Esophagus squamous epithelium (tissue), 4 donors: ENCODE data around the gene LGR4.

Source experiments
- CTCF ChIP-seq, 6 experiments: fragments of 450-650 bp in 4 of 6; fragments of 200-600 bp in 2 of 6; sonication (generic) in 2 of 6; IDR thresholded peaks; one replicate each; pipeline ENCODE4 v1.5.1; 2016 to 2019; ENCODE audit warnings: antibody characterized with exemption in 6 of 6, mild to moderate bottlenecking in 4 of 6, moderate library complexity in 4 of 6
- POLR2A ChIP-seq, 4 donors: fragments of 450-650 bp; IDR thresholded peaks; one replicate each; pipeline ENCODE4 v1.6.1; 2017; ENCODE audit warnings: antibody characterized with exemption in 4 of 4, mild to moderate bottlenecking in 4 of 4, moderate library complexity in 3 of 4

GRCh38 chr11:27319072-27319471, 153.5 kb downstream of the LGR4 start:
- TF ChIP-seq POLR2A (IDR thresholded peaks at IDR 0.05) (no peak), CTCF (IDR thresholded peaks at IDR 0.05) (no peak)
